OCI-LY7 (cell line): ENCODE measurements around the gene MBL2. TPM values are rescaled to one million over a fixed set of nuclear protein-coding genes. Genes with fewer than 3 reads are reported as not detected.

Experiments used
- BruUV-seq: library from RNA; stranded (reverse); fragments of 400-500 nt; replicated peaks from 2 replicates; lab custom pipeline; 2021; lab: Mats Ljungman, UMichigan
- CTCF ChIA-PET: fragments of 300-600 bp; sonication (Branson Sonifier 250); formaldehyde crosslinking; loops from one replicate; lab custom pipeline; 2022; ENCODE audit warnings: antibody characterized with exemption; ENCODE audit not compliant: unreplicated experiment; lab: Charles Lee
- POLR2A ChIA-PET: fragments of 300-600 bp; sonication (Branson Sonifier 250); formaldehyde crosslinking; loops from one replicate; lab custom pipeline; 2022; ENCODE audit warnings: antibody characterized with exemption; lab: Charles Lee
- DNase-seq: peaks from one replicate; pipeline ENCODE4 v3.0.0-alpha.2; 2015; ENCODE audit warnings: low spot score
- H2AFZ ChIP-seq: fragments of 200-600 bp; sonication (generic), shearing (Covaris generic); 2 replicates; pipeline ENCODE4 v1.6.1; 2014; ENCODE audit warnings: mild to moderate bottlenecking, antibody characterized with exemption, low read length, moderate library complexity
- H3K27ac ChIP-seq: fragments of 200-600 bp; sonication (generic); 2 replicates; pipeline ENCODE4 v1.5.1; 2014; ENCODE audit warnings: mixed run types, low read depth, mild to moderate bottlenecking, moderate library complexity, low read length, inconsistent platforms; ENCODE audit not compliant: poor library complexity, severe bottlenecking
- H3K36me3 ChIP-seq: fragments of 200-600 bp; sonication (generic); 2 replicates; pipeline ENCODE4 v1.6.1; 2014; ENCODE audit warnings: mild to moderate bottlenecking, antibody characterized with exemption, low read length, moderate library complexity, mixed read lengths; ENCODE audit not compliant: insufficient read depth
- H3K4me1 ChIP-seq: fragments of 200-600 bp; sonication (generic); 2 replicates; pipeline ENCODE4 v1.5.1; 2014; ENCODE audit warnings: mild to moderate bottlenecking, low read length; ENCODE audit not compliant: insufficient read depth, poor library complexity, severe bottlenecking
- H3K4me2 ChIP-seq: fragments of 200-600 bp; sonication (generic); 2 replicates; pipeline ENCODE4 v1.6.1; 2014; ENCODE audit warnings: mild to moderate bottlenecking, low read length
- H3K4me3 ChIP-seq: fragments of 200-600 bp; sonication (generic); 2 replicates; pipeline ENCODE4 v1.5.1; 2014; ENCODE audit warnings: mild to moderate bottlenecking, low read depth, low read length; ENCODE audit not compliant: poor library complexity, severe bottlenecking
- H3K79me2 ChIP-seq: fragments of 200-600 bp; sonication (generic); 2 replicates; pipeline ENCODE4 v1.6.1; 2016; ENCODE audit warnings: low read depth, mild to moderate bottlenecking, low read length, moderate library complexity, mixed read lengths; ENCODE audit not compliant: insufficient read depth
- H3K9me2 ChIP-seq: fragments of 200-600 bp; sonication (generic); 2 replicates; pipeline ENCODE4 v1.6.1; 2016; ENCODE audit warnings: mild to moderate bottlenecking, low read length, mixed read lengths; ENCODE audit not compliant: insufficient read depth
- H3K9me3 ChIP-seq: fragments of 200-600 bp; sonication (generic); 2 replicates; pipeline ENCODE4 v1.6.1; 2014; ENCODE audit warnings: mild to moderate bottlenecking, mixed run types, low read length, mixed read lengths
- H4K20me1 ChIP-seq: fragments of 200-600 bp; sonication (generic); 2 replicates; pipeline ENCODE4 v1.6.1; 2014; ENCODE audit warnings: mild to moderate bottlenecking, antibody characterized with exemption, low read length, moderate library complexity, mixed read lengths; ENCODE audit not compliant: insufficient read depth
- EZH2phosphoT487 ChIP-seq: fragments of 200-600 bp; sonication (generic); IDR thresholded peaks from 2 replicates; pipeline ENCODE4 v1.6.1; 2018; ENCODE audit warnings: low read depth, borderline replicate concordance, mild to moderate bottlenecking, mixed run types, antibody characterized with exemption, low read length, moderate library complexity, mixed read lengths
- intact Hi-C: fragments of 100-400 bp; cut with micrococcal nuclease; formaldehyde crosslinking; loops from one replicate; pipeline ENCODE4 v1.10.0; 2022; ENCODE audit not compliant: unreplicated experiment
- total RNA-seq, 2 experiments: library from RNA; depleted of rRNA in 1 of 2; stranded (reverse); fragments of >200 nt in 1 of 2; shearing (Covaris generic) in 1 of 2; gene quantifications; 2 replicates each; pipeline ENCODE4 v1.2.3, GENCODE V29; 2014 to 2022
- TF ChIP-seq, protein P1 (sequence below): fragments of 200-600 bp; sonication (generic); conservative IDR thresholded peaks from 2 replicates; pipeline ENCODE4 v1.5.1; 2014; ENCODE audit warnings: mild to moderate bottlenecking, antibody characterized with exemption, low read length, moderate library complexity, mixed read lengths

MBL2 gene
- total RNA-seq, 2 experiments from 2014 or later: not detected

GRCh38 chr10:52782554-52782953 is 10.0 kb upstream of the MBL2 start:
- Histone ChIP-seq H3K27ac (no peak overlapping the region), H3K4me2 (no peak overlapping the region), H3K9me3 (no peaks in the 10 kb centered on the region), H2AFZ (no peak overlapping the region), H4K20me1 (no peaks in the 10 kb centered on the region), H3K4me3 (no peak overlapping the region), H3K79me2 (no peaks in the 10 kb centered on the region), H3K4me1 (no peaks in the 10 kb centered on the region), H3K9me2 (no peaks in the 10 kb centered on the region), H3K36me3 (no peaks in the 10 kb centered on the region)
- intact Hi-C loops: no loop called here
- BruUV-seq: no TSS peak
- CTCF ChIA-PET: no interaction called here
- POLR2A ChIA-PET: interaction anchor here (0.5 kb wide), 1 partner anchor 134 kb away, joined by 3 read pairs; no protein-coding TSS in a partner anchor
- TF ChIP-seq EZH2phosphoT487: no peak
- TF ChIP-seq, protein P1, sequence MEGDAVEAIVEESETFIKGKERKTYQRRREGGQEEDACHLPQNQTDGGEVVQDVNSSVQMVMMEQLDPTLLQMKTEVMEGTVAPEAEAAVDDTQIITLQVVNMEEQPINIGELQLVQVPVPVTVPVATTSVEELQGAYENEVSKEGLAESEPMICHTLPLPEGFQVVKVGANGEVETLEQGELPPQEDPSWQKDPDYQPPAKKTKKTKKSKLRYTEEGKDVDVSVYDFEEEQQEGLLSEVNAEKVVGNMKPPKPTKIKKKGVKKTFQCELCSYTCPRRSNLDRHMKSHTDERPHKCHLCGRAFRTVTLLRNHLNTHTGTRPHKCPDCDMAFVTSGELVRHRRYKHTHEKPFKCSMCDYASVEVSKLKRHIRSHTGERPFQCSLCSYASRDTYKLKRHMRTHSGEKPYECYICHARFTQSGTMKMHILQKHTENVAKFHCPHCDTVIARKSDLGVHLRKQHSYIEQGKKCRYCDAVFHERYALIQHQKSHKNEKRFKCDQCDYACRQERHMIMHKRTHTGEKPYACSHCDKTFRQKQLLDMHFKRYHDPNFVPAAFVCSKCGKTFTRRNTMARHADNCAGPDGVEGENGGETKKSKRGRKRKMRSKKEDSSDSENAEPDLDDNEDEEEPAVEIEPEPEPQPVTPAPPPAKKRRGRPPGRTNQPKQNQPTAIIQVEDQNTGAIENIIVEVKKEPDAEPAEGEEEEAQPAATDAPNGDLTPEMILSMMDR: no peak
- no peak for DNase-seq

DNA sequence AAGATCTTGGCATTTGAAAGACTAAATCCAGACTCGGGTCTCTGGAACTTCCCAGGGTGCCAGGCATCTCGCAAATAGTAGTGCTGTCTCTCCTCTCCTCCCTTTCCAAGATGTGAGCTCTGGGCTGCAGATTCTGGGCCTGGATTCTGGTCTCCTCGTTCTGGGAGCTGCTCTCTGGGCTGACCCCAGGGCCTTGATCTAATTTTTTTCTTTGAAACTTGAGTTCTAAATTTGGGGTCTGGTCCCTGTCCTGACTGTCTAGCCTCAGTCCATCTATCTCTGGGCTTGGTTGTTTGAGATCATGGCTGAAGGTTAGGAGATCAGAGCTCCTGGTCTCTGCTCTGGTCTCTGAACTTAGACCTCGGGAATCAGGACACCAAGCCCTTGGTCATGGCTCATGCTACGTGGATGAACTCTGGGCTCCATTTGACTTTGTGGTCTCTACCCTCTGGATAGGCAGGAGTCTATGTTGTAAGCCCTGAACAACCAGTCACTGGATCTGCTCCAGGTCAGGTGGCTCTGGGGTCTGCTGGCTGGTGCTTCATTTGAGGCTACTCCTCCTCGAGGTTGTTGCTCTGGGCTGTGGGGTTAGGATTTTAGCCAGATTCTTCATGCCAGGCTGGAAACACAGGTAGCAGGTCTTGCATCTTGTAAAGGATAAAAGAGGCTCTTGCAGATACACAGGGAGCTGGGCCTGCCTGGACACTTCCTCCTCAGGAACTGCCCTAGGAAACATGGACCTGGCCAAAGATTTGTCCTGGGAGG is 8.0 kb upstream of the MBL2 start:
- no TSS peak for BruUV-seq
- no peak overlapping the region for H3K4me3 ChIP-seq
- no peaks in the 10 kb centered on the region for H3K9me3 ChIP-seq
- H2AFZ ChIP-seq: peak overlapping the region; percentile 55; the same call in 1 of the 2 replicates
- H3K79me2 ChIP-seq: no peaks in the 10 kb centered on the region
- H3K4me2 ChIP-seq: no peak overlapping the region
- H3K36me3 ChIP-seq: no peaks in the 10 kb centered on the region
- ChIA-PET CTCF (interaction anchor here (0.5 kb wide), 1 partner anchor 40 kb away, joined by 3 read pairs; no protein-coding TSS in a partner anchor), POLR2A (no interaction called here)
- H4K20me1 ChIP-seq: no peaks in the 10 kb centered on the region
- DNase-seq: no peak
- intact Hi-C loops: loop anchor here (1.0 kb wide), 2 partner anchors 39 to 136 kb away; no protein-coding TSS in a partner anchor
- no peaks in the 10 kb centered on the region for H3K4me1 ChIP-seq
- TF ChIP-seq, protein P1: no peak; the same call in 1 of the 2 replicates
- no peak for TF ChIP-seq EZH2phosphoT487
- no peaks in the 10 kb centered on the region for H3K9me2 ChIP-seq
- no peak overlapping the region for H3K27ac ChIP-seq
